Activated B cell treated with CpG ODN at 0.5 μM for 24 hours (primary cell): ENCODE data around the gene LRRC28. TPM values are rescaled to one million over a fixed set of nuclear protein-coding genes. Genes with fewer than 3 reads are reported as not detected.

Experiments
- ATAC-seq: fragments of 200-7000 bp; cut with Tn5 transposase; one replicate; pipeline ENCODE4 v1.10.0; 2021; ENCODE audit warnings: low read depth, mild to moderate bottlenecking, moderate library complexity
- CTCF ChIA-PET: fragments of 350-600 bp; sonication (Branson Sonifier 250); formaldehyde crosslinking; loops from one replicate; lab custom pipeline; 2021; ENCODE audit warnings: antibody characterized with exemption; lab: Charles Lee
- POLR2A ChIA-PET: fragments of 350-600 bp; sonication (Branson Sonifier 250); formaldehyde crosslinking; loops from one replicate; lab custom pipeline; 2021; ENCODE audit warnings: antibody characterized with exemption; lab: Charles Lee
- DNase-seq: peaks from one replicate; pipeline ENCODE4 v3.0.0; 2022
- H3K27ac Mint-ChIP-seq: one replicate; pipeline ENCODE4 v1.8.0; 2020; ENCODE audit warnings: mixed read lengths
- H3K27me3 Mint-ChIP-seq: one replicate; pipeline ENCODE4 v1.8.0; 2021; ENCODE audit warnings: mixed read lengths
- H3K36me3 Mint-ChIP-seq: one replicate; pipeline ENCODE4 v1.8.0; 2021; ENCODE audit warnings: low read depth, mixed read lengths
- H3K4me1 Mint-ChIP-seq: one replicate; pipeline ENCODE4 v1.8.0; 2021; ENCODE audit warnings: mixed read lengths
- H3K4me3 Mint-ChIP-seq: one replicate; pipeline ENCODE4 v1.8.0; 2020; ENCODE audit warnings: mild to moderate bottlenecking, mixed read lengths
- H3K9me3 Mint-ChIP-seq: one replicate; pipeline ENCODE4 v1.8.0; 2020; ENCODE audit warnings: mixed read lengths
- intact Hi-C: fragments of 100-400 bp; cut with micrococcal nuclease; formaldehyde crosslinking; loops from one replicate; pipeline ENCODE4 v1.15.1; 2024
- total RNA-seq: library from RNA; stranded (reverse); gene quantifications from 2 replicates; pipeline ENCODE4 v1.2.3, GENCODE V29; 2022
- TF ChIP-seq, protein P1 (sequence below): fragments of 200-600 bp; IDR thresholded peaks from one replicate; pipeline ENCODE4 v1.8.0; 2022; ENCODE audit warnings: antibody characterized with exemption, mild to moderate bottlenecking

The LRRC28 gene
- total RNA-seq, 1 donor from 2014 or later, result 21.2 TPM

DNA sequence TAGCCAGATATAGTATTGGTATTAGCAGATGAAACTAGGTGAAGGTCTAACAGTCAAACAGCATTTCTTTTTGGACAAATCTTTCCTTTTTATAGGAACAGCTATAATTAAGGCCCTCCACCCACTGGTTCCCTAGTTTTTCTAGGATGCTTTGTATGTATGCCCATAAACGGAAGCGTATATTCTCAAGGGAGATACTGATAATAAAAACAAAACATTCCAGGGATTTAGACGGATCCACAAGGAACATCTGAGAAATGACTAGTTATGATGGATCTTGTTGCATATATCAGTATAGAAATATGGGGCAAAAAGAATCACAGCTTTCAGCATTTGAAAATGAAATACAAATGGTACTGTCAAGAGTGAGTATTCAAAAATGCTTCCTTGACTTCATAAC, 22.5 kb downstream of the LRRC28 start:
- no peak overlapping the region for H3K4me3 Mint-ChIP-seq
- peaks cover 10% of the 10 kb centered on the region for H3K4me1 Mint-ChIP-seq
- POLR2A ChIA-PET, result no interaction called here
- ATAC-seq (no peak), DNase-seq (no peak)
- H3K9me3 Mint-ChIP-seq, result no peaks in the 10 kb centered on the region
- TF ChIP-seq, protein P1, sequence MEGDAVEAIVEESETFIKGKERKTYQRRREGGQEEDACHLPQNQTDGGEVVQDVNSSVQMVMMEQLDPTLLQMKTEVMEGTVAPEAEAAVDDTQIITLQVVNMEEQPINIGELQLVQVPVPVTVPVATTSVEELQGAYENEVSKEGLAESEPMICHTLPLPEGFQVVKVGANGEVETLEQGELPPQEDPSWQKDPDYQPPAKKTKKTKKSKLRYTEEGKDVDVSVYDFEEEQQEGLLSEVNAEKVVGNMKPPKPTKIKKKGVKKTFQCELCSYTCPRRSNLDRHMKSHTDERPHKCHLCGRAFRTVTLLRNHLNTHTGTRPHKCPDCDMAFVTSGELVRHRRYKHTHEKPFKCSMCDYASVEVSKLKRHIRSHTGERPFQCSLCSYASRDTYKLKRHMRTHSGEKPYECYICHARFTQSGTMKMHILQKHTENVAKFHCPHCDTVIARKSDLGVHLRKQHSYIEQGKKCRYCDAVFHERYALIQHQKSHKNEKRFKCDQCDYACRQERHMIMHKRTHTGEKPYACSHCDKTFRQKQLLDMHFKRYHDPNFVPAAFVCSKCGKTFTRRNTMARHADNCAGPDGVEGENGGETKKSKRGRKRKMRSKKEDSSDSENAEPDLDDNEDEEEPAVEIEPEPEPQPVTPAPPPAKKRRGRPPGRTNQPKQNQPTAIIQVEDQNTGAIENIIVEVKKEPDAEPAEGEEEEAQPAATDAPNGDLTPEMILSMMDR, result no peak
- no peak overlapping the region for H3K27ac Mint-ChIP-seq
- CTCF ChIA-PET, result interaction anchor here (1.6 to 8.4 kb wide), 5 partner anchors 8 to 1299 kb away, joined by 8 to 143 read pairs (median 13); no protein-coding TSS in a partner anchor
- peaks cover under 1% of the 10 kb centered on the region for H3K36me3 Mint-ChIP-seq
- intact Hi-C loops, result loop anchor here (1.0 to 5.0 kb wide), 7 partner anchors 430 to 1598 kb away; partner anchors contain the start of gene LYSMD4
- H3K27me3 Mint-ChIP-seq, result no peaks in the 10 kb centered on the region

DNA sequence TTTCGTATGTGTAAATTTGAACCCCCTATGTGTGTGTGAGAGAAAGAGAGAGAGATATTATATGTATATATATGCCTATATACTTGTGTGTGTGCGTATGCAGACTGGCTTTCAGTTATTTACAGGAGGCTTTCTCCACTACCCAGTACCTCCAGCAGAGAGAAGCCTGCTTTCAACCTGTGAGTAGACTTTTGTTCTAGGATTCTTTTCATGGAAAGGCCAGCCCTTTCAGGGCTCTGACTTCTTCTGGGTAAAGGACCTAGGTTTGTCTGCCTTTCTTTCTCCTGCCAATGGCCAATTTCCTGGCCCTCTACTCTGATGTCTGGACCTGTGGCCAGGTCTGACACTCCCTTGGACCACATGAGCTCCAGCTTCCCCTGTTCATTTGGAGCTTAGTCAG, 23.8 kb downstream of the LRRC28 start:
- Mint-ChIP-seq H3K4me1 (peaks cover 10% of the 10 kb centered on the region), H3K9me3 (no peaks in the 10 kb centered on the region), H3K36me3 (peaks cover 11% of the 10 kb centered on the region), H3K27me3 (no peaks in the 10 kb centered on the region), H3K4me3 (no peak overlapping the region), H3K27ac (no peak overlapping the region)
- TF ChIP-seq, protein P1, result no peak
- CTCF ChIA-PET, result interaction anchor here (1.6 to 8.4 kb wide), 3 partner anchors 96 to 480 kb away, joined by 9 to 143 read pairs (median 70); no protein-coding TSS in a partner anchor
- intact Hi-C loops, result no loop called here
- no peak for DNase-seq
- POLR2A ChIA-PET, result no interaction called here
- no peak for ATAC-seq

DNA sequence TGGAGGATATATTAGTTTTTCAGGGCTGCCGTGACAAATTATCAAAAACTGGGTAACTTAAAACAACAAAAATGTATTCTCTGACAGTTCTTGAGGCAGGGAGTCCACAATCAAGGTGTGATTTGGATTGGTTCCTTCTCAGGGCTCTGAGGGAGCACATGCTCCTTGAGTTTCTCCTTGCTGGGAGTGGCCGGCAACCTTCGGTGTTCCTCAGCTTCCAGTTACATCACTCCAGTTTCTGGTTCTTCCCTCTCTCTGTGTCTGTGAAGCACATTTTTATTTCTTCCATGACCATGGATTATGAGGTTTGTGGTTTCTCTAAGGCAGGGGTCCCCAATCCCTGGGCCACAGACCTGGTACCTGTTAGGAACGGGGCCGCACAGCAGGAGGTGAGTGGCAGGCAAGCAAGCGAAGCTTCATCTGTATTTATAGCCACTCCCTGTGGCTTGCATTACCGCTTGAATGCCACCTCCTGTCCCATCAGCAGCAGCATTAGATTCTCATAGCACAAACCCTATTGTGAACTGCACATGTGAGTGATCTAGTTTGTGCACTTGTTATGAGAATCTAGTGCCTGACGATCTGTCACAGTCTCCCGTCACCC, 24.3 kb downstream of the LRRC28 start:
- TF ChIP-seq, protein P1, result no peak
- no peak overlapping the region for H3K4me3 Mint-ChIP-seq
- peaks cover 10% of the 10 kb centered on the region for H3K4me1 Mint-ChIP-seq
- H3K27me3 Mint-ChIP-seq, result no peaks in the 10 kb centered on the region
- POLR2A ChIA-PET, result no interaction called here
- CTCF ChIA-PET, result interaction anchor here (5.5 to 8.4 kb wide), 2 partner anchors 428 to 479 kb away, joined by 70 to 143 read pairs; no protein-coding TSS in a partner anchor
- intact Hi-C loops, result no loop called here
- ATAC-seq (peak; percentile 34), DNase-seq (no peak)
- H3K9me3 Mint-ChIP-seq, result no peaks in the 10 kb centered on the region
- no peak overlapping the region for H3K27ac Mint-ChIP-seq
- H3K36me3 Mint-ChIP-seq, result peaks cover 11% of the 10 kb centered on the region

DNA sequence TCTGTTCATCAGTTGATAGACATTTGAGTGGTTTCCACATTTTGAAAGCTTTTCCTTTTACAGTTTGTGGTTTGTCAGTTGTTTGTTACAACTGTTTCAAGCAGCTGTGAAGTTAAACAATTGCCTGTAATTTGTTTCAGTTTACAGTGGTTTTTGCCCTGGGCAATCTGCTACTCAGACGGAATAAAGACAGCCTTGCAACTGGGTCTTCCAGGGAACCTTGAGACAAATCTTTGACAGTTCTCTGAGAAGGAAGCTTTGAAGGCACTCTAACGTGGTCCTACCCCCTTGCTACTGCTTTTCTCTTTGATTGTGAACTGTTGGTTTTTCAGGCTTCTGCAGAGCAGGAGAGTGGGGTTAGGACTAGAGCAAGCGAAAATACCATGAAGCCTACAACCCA, 28.0 kb downstream of the LRRC28 start:
- no peak for ATAC-seq
- TF ChIP-seq, protein P1, result no peak
- ChIA-PET CTCF (interaction anchor here (8.4 kb wide), 1 partner anchor 424 kb away, joined by 143 read pairs; no protein-coding TSS in a partner anchor), POLR2A (no interaction called here)
- no peaks in the 10 kb centered on the region for H3K27me3 Mint-ChIP-seq
- DNase-seq, result no peak
- no peaks in the 10 kb centered on the region for H3K9me3 Mint-ChIP-seq
- intact Hi-C loops, result no loop called here
- no peak overlapping the region for H3K27ac Mint-ChIP-seq
- no peak overlapping the region for H3K4me3 Mint-ChIP-seq
- peaks cover 11% of the 10 kb centered on the region for H3K36me3 Mint-ChIP-seq
- H3K4me1 Mint-ChIP-seq, result peaks cover 19% of the 10 kb centered on the region

DNA sequence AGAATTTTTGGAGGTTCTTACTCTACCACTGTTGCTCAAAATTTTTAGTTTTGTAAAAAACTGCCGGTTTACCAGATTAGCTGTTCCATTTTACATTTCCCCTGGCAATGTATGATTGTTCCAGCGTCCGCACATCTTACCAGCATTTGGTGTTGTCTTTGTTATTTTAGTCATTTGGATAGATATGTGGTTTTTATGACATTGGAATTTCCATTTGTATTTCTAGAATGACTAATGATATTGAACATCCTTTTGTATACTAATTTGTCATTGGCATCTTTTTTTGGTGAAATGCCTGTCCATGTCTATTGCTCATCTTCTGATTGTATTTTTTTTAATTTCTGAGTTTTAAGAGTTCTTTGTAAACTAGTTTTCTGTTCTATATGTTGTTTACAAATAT, 28.5 kb downstream of the LRRC28 start:
- Mint-ChIP-seq H3K36me3 (peaks cover 11% of the 10 kb centered on the region), H3K27me3 (no peaks in the 10 kb centered on the region), H3K4me3 (no peak overlapping the region), H3K27ac (no peak overlapping the region), H3K4me1 (peaks cover 19% of the 10 kb centered on the region), H3K9me3 (no peaks in the 10 kb centered on the region)
- TF ChIP-seq, protein P1, result no peak
- intact Hi-C loops, result loop anchor here (10.0 kb wide), 1 partner anchor 225 kb away; no protein-coding TSS in a partner anchor
- no peak for DNase-seq
- ChIA-PET CTCF (no interaction called here), POLR2A (no interaction called here)
- ATAC-seq, result no peak
